GM23338 (cell line): Measurements from ENCODE around the gene VEGFA. TPM values are rescaled to one million over a fixed set of nuclear protein-coding genes. Genes with fewer than 3 reads are reported as not detected.

Experiments used
- ATAC-seq: fragments of 200-7000 bp; cut with Tn5 transposase; 3 replicates; pipeline ENCODE4 v1.9.1; 2020
- DNase-seq: peaks from one replicate; pipeline ENCODE4 v3.0.0-alpha.2; 2015; ENCODE audit warnings: low spot score
- H2AFZ ChIP-seq: fragments of 200-600 bp; sonication (generic); 2 replicates; pipeline ENCODE4 v1.8.0; 2016; ENCODE audit warnings: antibody characterized with exemption, mild to moderate bottlenecking, moderate library complexity
- H3F3A ChIP-seq: fragments of 200-600 bp; sonication (generic); replicated peaks from 2 replicates; pipeline ENCODE4 v1.8.0; 2017; ENCODE audit warnings: antibody characterized with exemption, mixed run types, low read depth
- H3K27ac ChIP-seq: fragments of 200-600 bp; sonication (generic); 2 replicates; pipeline ENCODE4 v1.6.1; 2016; ENCODE audit warnings: low read depth
- H3K27me3 ChIP-seq: fragments of 200-600 bp; sonication (generic); 2 replicates; pipeline ENCODE4 v1.8.0; 2016; ENCODE audit warnings: mild to moderate bottlenecking, mixed run types, moderate library complexity; ENCODE audit not compliant: insufficient read depth
- H3K36me3 ChIP-seq: fragments of 200-600 bp; sonication (generic); 2 replicates; pipeline ENCODE4 v1.8.0; 2016; ENCODE audit warnings: mild to moderate bottlenecking; ENCODE audit not compliant: insufficient read depth
- H3K4me1 ChIP-seq: fragments of 200-600 bp; sonication (generic); 2 replicates; pipeline ENCODE4 v1.8.0; 2016; ENCODE audit warnings: mild to moderate bottlenecking, moderate library complexity; ENCODE audit not compliant: insufficient read depth
- H3K4me2 ChIP-seq: fragments of 200-600 bp; sonication (generic); 2 replicates; pipeline ENCODE4 v1.7.1; 2017; ENCODE audit warnings: mixed run types
- H3K4me3 ChIP-seq: fragments of 200-600 bp; sonication (generic); 2 replicates; pipeline ENCODE4 v1.6.1; 2016; ENCODE audit warnings: mixed run types
- H3K79me2 ChIP-seq: fragments of 200-600 bp; sonication (generic); replicated peaks from 2 replicates; pipeline ENCODE4 v1.8.0; 2017; ENCODE audit warnings: mild to moderate bottlenecking; ENCODE audit not compliant: insufficient read depth
- H3K9me2 ChIP-seq: fragments of 200-600 bp; sonication (generic); 2 replicates; pipeline ENCODE4 v1.8.0; 2017; ENCODE audit not compliant: insufficient read depth
- H4K20me1 ChIP-seq: fragments of 200-600 bp; sonication (generic); replicated peaks from 2 replicates; pipeline ENCODE4 v1.8.0; 2017; ENCODE audit warnings: mild to moderate bottlenecking; ENCODE audit not compliant: insufficient read depth
- H3K27ac Mint-ChIP-seq: 2 replicates; pipeline ENCODE4 v1.8.0; 2020; ENCODE audit warnings: inconsistent platforms, mild to moderate bottlenecking, moderate library complexity, mixed read lengths
- H3K27me3 Mint-ChIP-seq: 3 replicates; pipeline ENCODE4 v1.8.0; 2022; ENCODE audit warnings: low read depth, mild to moderate bottlenecking, moderate library complexity, mixed read lengths, inconsistent platforms; ENCODE audit not compliant: insufficient read depth, poor library complexity
- H3K36me3 Mint-ChIP-seq: 3 replicates; pipeline ENCODE4 v1.8.0; 2021; ENCODE audit warnings: low read depth, mild to moderate bottlenecking, inconsistent platforms, moderate library complexity, mixed read lengths
- H3K4me1 Mint-ChIP-seq: 3 replicates; pipeline ENCODE4 v1.8.0; 2020; ENCODE audit warnings: mild to moderate bottlenecking, inconsistent platforms, mixed read lengths
- H3K4me3 Mint-ChIP-seq: 3 replicates; pipeline ENCODE4 v1.8.0; 2021; ENCODE audit warnings: moderate library complexity, mild to moderate bottlenecking, inconsistent platforms, mixed read lengths
- H3K9me3 Mint-ChIP-seq: 3 replicates; pipeline ENCODE4 v1.8.0; 2020; ENCODE audit warnings: moderate library complexity, mild to moderate bottlenecking, inconsistent platforms, mixed read lengths
- CREB1 ChIP-seq: fragments of 250-450 bp; sonication (Bioruptor Pico); IDR thresholded peaks from 2 replicates; pipeline ENCODE4 v1.5.0; 2020; ENCODE audit warnings: low read depth, mild to moderate bottlenecking, moderate library complexity
- CTCF ChIP-seq, 2 experiments: fragments of 200-600 bp in 1 of 2; sonication (generic) in 1 of 2; conservative IDR thresholded peaks; 2 replicates each; pipeline versions ENCODE4 v1.5.1 to v1.6.1; 2016 to 2017; ENCODE audit warnings: antibody characterized with exemption in 2 of 2, low read depth in 2 of 2, mild to moderate bottlenecking in 2 of 2, moderate library complexity in 1 of 2
- ETS1 ChIP-seq: IDR thresholded peaks from 2 replicates; pipeline ENCODE4 v1.6.1; 2016; ENCODE audit warnings: antibody characterized with exemption
- EZH2phosphoT487 ChIP-seq: fragments of 200-600 bp; sonication (generic); IDR thresholded peaks from one replicate; pipeline ENCODE4 v1.8.1; 2018; ENCODE audit warnings: antibody characterized with exemption; ENCODE audit not compliant: unreplicated experiment
- JUNB ChIP-seq: IDR thresholded peaks from one replicate; pipeline ENCODE4 v1.6.1; 2016; ENCODE audit warnings: antibody characterized with exemption; ENCODE audit not compliant: unreplicated experiment
- NANOG ChIP-seq: IDR thresholded peaks from 2 replicates; pipeline ENCODE4 v1.6.1; 2016; ENCODE audit warnings: antibody characterized with exemption, borderline replicate concordance
- POLR2AphosphoS5 ChIP-seq: IDR thresholded peaks from 2 replicates; pipeline ENCODE4 v1.6.1; 2016; ENCODE audit warnings: antibody characterized with exemption, low read depth
- STAT1 ChIP-seq: IDR thresholded peaks from one replicate; pipeline ENCODE4 v1.6.1; 2016; ENCODE audit warnings: antibody characterized with exemption; ENCODE audit not compliant: unreplicated experiment
- ZNF114 ChIP-seq: fragments of 250-450 bp; sonication (Bioruptor Pico); IDR thresholded peaks from 2 replicates; pipeline ENCODE4 v1.5.0; 2020; ENCODE audit warnings: mild to moderate bottlenecking, moderate library complexity
- ZNF331 ChIP-seq: fragments of 250-450 bp; sonication (Bioruptor Pico); IDR thresholded peaks from 2 replicates; pipeline ENCODE4 v1.5.0; 2020; ENCODE audit warnings: low read depth, mild to moderate bottlenecking, moderate library complexity
- polyA plus RNA-seq: library from polyadenylated mRNA; unstranded; fragments of >200 nt; fragmentation: Nextera tagmentation; extraction: Ambion mirVana; gene quantifications from 2 replicates; pipeline ENCODE4 v1.2.1, GENCODE V29; 2016
- total RNA-seq: library from RNA; depleted of rRNA; stranded (reverse); fragments of >200 nt; shearing (Covaris generic); gene quantifications from 2 replicates; pipeline ENCODE4 v1.2.3, GENCODE V29; 2014
- TF ChIP-seq, protein P1 (sequence below): IDR thresholded peaks from one replicate; pipeline ENCODE4 v1.6.1; 2018; ENCODE audit warnings: antibody characterized with exemption; ENCODE audit not compliant: unreplicated experiment

VEGFA gene
- total and polyA plus RNA-seq, 2 experiments from 2014 or later: 10.9 to 61.1 TPM

GRCh38 chr6:43749461-43749860 lies 20.6 kb upstream of the VEGFA start (continued):
- TF ChIP-seq, protein P1, sequence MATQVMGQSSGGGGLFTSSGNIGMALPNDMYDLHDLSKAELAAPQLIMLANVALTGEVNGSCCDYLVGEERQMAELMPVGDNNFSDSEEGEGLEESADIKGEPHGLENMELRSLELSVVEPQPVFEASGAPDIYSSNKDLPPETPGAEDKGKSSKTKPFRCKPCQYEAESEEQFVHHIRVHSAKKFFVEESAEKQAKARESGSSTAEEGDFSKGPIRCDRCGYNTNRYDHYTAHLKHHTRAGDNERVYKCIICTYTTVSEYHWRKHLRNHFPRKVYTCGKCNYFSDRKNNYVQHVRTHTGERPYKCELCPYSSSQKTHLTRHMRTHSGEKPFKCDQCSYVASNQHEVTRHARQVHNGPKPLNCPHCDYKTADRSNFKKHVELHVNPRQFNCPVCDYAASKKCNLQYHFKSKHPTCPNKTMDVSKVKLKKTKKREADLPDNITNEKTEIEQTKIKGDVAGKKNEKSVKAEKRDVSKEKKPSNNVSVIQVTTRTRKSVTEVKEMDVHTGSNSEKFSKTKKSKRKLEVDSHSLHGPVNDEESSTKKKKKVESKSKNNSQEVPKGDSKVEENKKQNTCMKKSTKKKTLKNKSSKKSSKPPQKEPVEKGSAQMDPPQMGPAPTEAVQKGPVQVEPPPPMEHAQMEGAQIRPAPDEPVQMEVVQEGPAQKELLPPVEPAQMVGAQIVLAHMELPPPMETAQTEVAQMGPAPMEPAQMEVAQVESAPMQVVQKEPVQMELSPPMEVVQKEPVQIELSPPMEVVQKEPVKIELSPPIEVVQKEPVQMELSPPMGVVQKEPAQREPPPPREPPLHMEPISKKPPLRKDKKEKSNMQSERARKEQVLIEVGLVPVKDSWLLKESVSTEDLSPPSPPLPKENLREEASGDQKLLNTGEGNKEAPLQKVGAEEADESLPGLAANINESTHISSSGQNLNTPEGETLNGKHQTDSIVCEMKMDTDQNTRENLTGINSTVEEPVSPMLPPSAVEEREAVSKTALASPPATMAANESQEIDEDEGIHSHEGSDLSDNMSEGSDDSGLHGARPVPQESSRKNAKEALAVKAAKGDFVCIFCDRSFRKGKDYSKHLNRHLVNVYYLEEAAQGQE: no peak
- TF ChIP-seq CTCF (conservative IDR thresholded peaks at IDR 0.05; ENCODE audit: low read depth in 2 of 2): no peak

DNA sequence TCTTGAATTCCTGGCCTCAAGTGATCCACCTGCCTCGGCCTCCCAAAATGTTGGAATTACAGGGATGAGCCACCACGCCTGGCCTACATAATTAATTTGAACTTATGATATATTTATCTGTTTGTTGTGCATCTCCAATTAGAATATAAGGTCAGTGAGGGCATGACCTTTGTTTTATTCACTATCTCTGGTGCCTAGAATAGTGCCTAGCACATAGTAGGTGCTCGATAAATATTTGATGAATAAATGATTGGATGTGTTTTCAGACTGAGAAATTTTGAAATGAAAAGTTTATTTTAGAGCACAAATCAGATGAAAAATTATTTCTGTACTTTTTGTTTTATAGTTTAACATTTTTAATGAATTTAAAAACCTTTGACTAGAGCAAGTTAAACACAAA lies 19.4 kb upstream of the VEGFA start:
- Histone ChIP-seq H4K20me1 (no peaks in the 10 kb centered on the region), H3K4me1 (no peaks in the 10 kb centered on the region), H3K36me3 (no peaks in the 10 kb centered on the region), H3K9me2 (no peaks in the 10 kb centered on the region; the same call in 1 of the 2 replicates), H3K27me3 (no peaks in the 10 kb centered on the region), H3K27ac (no peak overlapping the region), H3F3A (no peaks in the 10 kb centered on the region), H2AFZ (no peak overlapping the region), H3K4me3 (no peak overlapping the region), H3K4me2 (no peak overlapping the region), H3K79me2 (no peaks in the 10 kb centered on the region)
- Mint-ChIP-seq H3K4me3 (no peak overlapping the region), H3K27ac (no peak overlapping the region), H3K4me1 (peaks cover 14% of the 10 kb centered on the region), H3K36me3 (no peaks in the 10 kb centered on the region), H3K9me3 (no peaks in the 10 kb centered on the region), H3K27me3 (peaks cover 4% of the 10 kb centered on the region)
- DNase-seq (no peak), ATAC-seq (no peak)
- no peak for TF ChIP-seq EZH2phosphoT487
- TF ChIP-seq CTCF (conservative IDR thresholded peaks at IDR 0.05; ENCODE audit: low read depth in 2 of 2): no peak
- no peak for TF ChIP-seq STAT1
- no peak for TF ChIP-seq POLR2AphosphoS5
- no peak for TF ChIP-seq JUNB
- no peak for TF ChIP-seq NANOG
- TF ChIP-seq CREB1 (CRISPR knock-in tag): no peak
- no peak for TF ChIP-seq ZNF331 (CRISPR knock-in tag)
- TF ChIP-seq, protein P1: no peak
- TF ChIP-seq ZNF114 (CRISPR knock-in tag): no peak
- no peak for TF ChIP-seq ETS1
